Measurements from ENCODE around the gene TSPEAR. TPM values are rescaled to one million over a fixed set of nuclear protein-coding genes. Genes with fewer than 3 reads are reported as not detected.

Gene TSPEAR
- total RNA-seq, 1 experiment from 2014 or later, result not detected

- in situ Hi-C loops (cut with HindIII; ENCODE audit: low pct_unique_long_range_greater_than_20kb, low sequenced_read_pairs), result no loop called here
- CTCF ChIA-PET, result interaction anchor here (1.3 to 1.5 kb wide), 2 partner anchors 231 to 282 kb away, joined by 3 to 8 read pairs; no protein-coding TSS in a partner anchor
- POLR2A ChIA-PET, result no interaction called here
- Histone ChIP-seq H3K4me3 (ENCODE audit: low read depth in 2 of 2, low read length in 2 of 2) (no peak overlapping the region), H3K9me3 (ENCODE audit: control insufficient read depth, insufficient read depth, low read depth, low read length) (no peaks in the 10 kb centered on the region), H3K27me3 (ENCODE audit: control insufficient read depth, insufficient read depth, low read length) (no peaks in the 10 kb centered on the region), H3K4me1 (ENCODE audit: control insufficient read depth, insufficient read depth, low read length) (no peaks in the 10 kb centered on the region), H3K27ac (ENCODE audit: low read length) (no peak overlapping the region), H3K36me3 (ENCODE audit: control insufficient read depth, insufficient read depth, low read length) (no peaks in the 10 kb centered on the region)
- ATAC-seq, result no peak
- TF ChIP-seq SIN3A (IDR thresholded peaks at IDR 0.05; ENCODE audit: borderline replicate concordance, insufficient read depth, low read depth, low read length) (no peak), TCF7L2 (IDR thresholded peaks at IDR 0.05; ENCODE audit: low read depth, low read length) (no peak), REST (IDR thresholded peaks at IDR 0.05; ENCODE audit: insufficient read depth in 1 of 2, low read depth in 2 of 2, low read length in 1 of 2) (no peak), POLR2AphosphoS5 (IDR thresholded peaks at IDR 0.05; ENCODE audit: low read depth, low read length) (no peak), CTCF (IDR thresholded peaks at IDR 0.05) (no peak)
- intact Hi-C loops (cut with micrococcal nuclease; ENCODE audit: unreplicated experiment), result loop anchor here (5.0 to 10.0 kb wide), 2 partner anchors 231 to 273 kb away; no protein-coding TSS in a partner anchor
- no TSS peak for BruUV-seq (replicated peaks)
- DNase-seq (ENCODE audit: low read depth, low spot score), result no peak
Observed at GRCh38 chr21:44511219-44511937, 200.0 kb downstream of the TSPEAR start.

- Histone ChIP-seq H3K27me3 (ENCODE audit: control insufficient read depth, insufficient read depth, low read length) (no peaks in the 10 kb centered on the region), H3K4me1 (ENCODE audit: control insufficient read depth, insufficient read depth, low read length) (no peaks in the 10 kb centered on the region), H3K36me3 (ENCODE audit: control insufficient read depth, insufficient read depth, low read length) (no peaks in the 10 kb centered on the region), H3K27ac (ENCODE audit: low read length) (no peak overlapping the region), H3K9me3 (ENCODE audit: control insufficient read depth, insufficient read depth, low read depth, low read length) (no peaks in the 10 kb centered on the region), H3K4me3 (ENCODE audit: low read depth in 2 of 2, low read length in 2 of 2) (no peak overlapping the region)
- ATAC-seq (peak; percentile 79), DNase-seq (ENCODE audit: low read depth, low spot score) (no peak)
- CTCF ChIA-PET, result interaction anchor here (1.3 to 1.5 kb wide), 2 partner anchors 232 to 282 kb away, joined by 3 to 8 read pairs; no protein-coding TSS in a partner anchor
- BruUV-seq (replicated peaks), result no TSS peak
- intact Hi-C loops (cut with micrococcal nuclease; ENCODE audit: unreplicated experiment) (loop anchor here (5.0 to 10.0 kb wide), 2 partner anchors 232 to 274 kb away; no protein-coding TSS in a partner anchor), in situ Hi-C loops (cut with HindIII; ENCODE audit: low pct_unique_long_range_greater_than_20kb, low sequenced_read_pairs) (no loop called here)
- no peak for TF ChIP-seq TCF7L2 (IDR thresholded peaks at IDR 0.05; ENCODE audit: low read depth, low read length)
- peak; percentile 86 for TF ChIP-seq CTCF (IDR thresholded peaks at IDR 0.05)
- POLR2A ChIA-PET, result no interaction called here
Observed at GRCh38 chr21:44510508-44511218, 200.7 kb downstream of the TSPEAR start.
